COR-L47 (cell line): ENCODE measurements around the gene MYORG.

Source experiments
- DNase-seq: peaks from one replicate; lab custom pipeline; 2025; lab: John Stamatoyannopoulos, UW

The MYORG gene

DNA sequence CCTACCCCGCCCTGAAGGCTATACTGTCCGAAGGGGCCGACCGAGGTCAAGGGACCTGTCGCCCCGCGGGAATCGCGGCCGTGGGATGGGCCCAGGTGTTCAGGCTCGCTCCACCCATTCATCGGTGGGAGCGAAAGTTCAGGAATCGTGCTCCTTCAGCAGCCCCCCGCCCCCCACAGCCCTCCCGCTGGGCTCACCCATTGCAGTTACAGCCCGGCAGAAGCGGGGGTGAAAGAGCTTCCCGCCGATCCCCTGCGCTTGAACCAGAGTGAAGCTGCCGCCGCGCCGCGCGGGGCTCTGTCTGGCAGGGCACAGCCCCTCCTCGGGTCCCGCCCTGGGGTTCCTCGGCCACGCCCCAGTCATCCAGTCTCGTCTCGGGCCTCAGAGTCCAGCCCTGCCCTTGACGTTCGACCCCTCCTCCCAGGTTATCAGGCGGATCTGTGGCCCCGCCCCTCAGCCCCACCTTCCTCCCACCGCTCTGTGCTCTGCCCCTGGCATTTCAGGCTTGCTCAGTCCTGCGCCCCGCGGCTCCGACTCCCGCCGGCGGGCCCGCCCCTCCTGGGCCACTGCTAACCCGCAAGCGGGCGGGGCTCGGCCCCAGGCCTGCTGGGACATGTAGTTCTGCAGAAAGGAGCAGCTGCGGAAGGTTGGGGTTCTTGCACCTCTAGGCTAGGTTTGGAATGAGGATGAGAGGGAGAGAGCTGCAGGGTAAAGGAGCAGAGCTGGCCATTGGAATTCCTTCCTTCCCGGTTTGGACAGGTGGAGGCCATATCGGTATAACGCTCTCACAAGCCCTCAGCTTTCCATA is at the start of gene MYORG:
TSS of gene MYORG (minus strand) at position 303 of the 808 bp plus-strand sequence. CDS start 3,955 bp downstream, outside the sequence.
- peak; percentile 80 for DNase-seq

DNA sequence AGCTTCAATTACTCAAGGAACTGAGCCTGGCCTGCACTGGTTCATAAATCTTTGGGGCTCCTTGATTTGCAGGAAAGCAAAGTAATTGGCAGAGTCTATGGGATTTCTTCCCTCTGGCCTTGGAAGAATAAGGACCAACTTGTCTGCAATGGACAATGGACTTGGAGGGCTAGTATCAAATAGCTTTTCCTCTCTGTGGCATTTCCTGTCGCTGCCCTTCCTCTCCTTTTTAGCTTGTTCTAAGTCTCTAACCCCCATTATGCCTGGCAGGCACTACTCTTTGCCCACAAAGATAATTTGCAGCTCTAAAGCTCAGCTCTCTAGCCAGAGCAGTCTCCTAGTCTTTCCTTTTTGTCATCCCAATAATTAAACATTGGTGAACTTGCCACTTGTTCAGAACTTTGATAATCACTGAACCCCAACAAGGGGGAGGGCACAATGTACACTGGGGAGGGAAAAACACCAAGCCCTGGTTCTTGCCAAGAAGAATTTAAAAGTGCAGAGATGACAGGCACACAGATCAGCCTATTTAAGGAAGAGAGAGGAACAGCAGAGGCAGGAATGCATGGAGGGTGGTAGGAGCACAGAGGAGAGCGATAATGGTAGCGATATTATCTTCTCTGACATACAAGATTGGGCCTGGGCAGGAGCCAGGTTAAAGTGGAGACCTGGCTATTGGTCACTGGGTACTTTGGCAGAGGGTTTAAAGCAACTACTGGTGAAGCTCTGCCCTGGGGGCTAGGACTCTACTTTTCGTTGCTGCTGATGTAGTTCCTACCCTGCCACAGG is 43.2 kb upstream of the MYORG start:
- DNase-seq: no peak

DNA sequence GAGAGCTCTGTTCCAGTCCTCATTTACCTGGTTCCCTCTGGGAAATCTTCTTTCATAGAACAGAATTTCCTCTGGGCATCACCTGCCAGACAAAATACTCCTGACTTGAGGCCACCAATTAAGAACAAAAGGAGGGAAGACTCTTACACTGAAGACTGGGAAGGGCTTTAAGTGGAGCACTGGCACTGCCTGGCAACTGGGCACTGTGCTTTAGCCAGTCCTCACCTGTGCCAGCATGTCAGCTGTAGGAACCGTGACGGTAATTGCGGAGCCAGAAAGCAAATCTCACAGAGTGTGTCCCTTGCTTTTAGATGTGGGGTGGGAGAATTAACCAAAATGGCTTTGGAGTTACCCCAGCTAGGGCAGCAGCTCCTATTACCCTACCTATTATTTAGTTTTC is 41.0 kb upstream of the MYORG start:
- peak; percentile 79 for DNase-seq

DNA sequence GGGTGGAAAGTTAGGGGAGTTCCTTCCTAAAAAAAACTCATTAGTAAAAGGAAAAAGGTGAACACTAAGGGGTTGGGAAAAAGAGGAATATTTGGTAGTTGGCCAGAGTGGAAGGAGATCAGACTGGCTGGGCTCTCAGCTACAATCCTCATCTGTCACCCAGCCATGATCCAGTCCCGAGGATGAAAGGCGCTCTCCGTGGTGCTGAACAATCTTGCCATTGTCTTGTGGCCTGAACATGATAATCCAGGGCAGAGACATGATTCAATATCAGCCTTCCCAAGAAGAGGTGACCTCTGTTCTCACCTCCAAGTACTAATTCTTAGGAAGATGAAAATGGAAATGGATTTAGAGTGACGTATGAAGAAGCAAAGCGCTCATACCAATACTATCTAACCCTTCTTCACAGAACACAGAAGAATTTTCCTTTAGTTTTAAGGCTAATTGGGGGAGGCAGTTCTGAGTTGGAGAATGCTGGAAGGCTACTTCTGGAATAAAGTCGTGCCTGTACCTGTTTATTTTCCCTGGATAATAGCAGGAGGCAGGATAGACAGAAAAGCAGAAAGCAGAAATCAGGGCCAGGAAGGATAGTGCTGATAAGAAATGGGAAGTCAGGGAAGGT is 36.6 kb upstream of the MYORG start:
- DNase-seq: no peak

DNA sequence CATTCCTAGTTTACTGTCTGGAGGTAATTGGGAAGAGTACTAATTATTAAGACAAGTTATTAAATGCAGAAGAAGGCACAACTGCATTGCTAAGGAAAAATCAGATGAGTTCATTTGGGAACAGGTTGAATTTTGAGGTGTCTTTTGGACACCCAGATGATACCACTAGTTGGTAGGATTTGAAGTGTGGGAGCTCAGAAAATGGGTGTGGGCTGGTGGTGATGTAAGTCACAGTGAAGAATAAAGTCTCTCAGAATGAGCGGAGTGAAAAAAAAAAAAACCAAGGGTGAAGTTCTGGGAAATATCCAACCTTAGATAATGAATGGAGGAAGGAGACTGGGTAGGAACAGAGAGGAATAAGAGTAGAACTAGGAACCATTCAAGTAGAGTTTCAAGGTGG is 35.6 kb upstream of the MYORG start:
- DNase-seq: no peak

DNA sequence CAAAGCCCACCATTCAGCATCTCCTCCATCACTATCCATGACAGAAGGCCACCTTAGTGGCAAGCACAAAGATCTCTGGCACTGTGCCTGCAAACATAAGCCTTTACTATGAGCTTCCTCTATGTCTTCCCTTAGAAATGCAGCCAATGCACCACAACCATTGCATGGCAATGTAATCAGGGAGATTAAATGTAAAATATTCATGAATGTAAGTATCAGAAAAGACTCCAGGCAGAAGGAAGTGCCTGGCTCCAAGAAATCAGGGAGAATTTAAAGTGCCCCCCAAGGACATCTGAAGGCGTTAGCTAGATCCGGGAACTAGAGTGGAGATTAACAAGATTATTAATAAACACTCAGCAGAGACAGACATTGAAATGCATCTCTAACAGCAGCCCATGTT is 32.5 kb upstream of the MYORG start:
- DNase-seq: no peak

DNA sequence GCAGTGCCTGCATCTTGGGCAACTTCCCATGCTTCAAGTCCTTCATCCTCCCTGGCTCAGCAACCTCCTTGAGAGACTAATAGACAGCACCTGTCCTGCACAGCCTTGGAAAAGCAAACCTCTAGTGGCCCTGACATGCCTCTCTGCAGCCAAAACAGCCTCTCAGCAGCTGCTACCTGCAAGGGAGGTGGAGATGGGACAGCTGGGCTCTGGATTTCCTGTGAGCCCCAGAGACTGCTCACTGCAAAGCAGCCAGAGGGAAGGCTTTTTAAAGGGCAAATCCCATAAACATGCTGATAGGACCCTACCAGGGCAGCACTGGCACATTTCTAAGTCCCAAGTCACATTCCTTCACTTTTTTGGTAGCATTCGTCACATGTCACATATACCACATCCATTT is 31.5 kb upstream of the MYORG start:
- DNase-seq: no peak

DNA sequence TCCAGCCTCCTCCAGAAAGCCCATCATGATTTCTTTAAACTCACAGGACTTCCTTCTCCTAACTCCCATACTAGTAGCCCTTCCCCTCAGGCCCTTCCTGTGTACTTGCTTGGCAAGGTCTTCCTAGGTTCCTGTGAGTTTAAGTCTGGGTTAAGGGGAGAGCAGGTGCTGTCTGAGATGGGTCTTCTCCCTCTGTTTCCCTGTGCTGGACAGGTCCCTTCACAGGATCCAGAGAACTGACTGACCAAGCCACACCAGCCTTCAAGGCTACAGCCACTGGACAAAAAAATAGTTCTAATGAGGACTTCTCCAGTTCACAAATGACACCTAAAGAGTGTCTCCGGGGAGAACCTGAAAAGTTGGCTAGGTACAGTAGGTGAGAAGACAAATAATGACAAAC is 29.5 kb upstream of the MYORG start:
- DNase-seq: no peak

DNA sequence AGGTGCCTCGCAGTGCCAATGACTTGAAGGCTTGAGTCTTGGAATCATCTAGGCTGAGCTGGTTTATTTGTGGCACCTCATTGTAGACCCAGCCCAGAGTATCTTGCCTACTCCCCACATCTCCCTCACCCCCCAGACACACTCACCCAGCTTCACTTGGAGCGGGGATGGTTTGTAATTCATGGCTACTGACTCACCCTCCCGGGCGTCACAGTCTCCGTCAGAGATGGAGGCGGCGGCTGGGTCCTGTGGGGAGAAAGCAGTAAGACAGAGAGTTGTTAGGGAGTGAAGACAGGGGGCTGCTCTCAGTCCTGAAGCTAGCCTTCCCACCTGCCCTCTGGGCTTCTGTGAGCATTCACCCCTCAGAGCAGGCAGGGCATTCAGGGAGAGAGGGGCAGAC is 29.0 kb upstream of the MYORG start:
- no peak for DNase-seq

DNA sequence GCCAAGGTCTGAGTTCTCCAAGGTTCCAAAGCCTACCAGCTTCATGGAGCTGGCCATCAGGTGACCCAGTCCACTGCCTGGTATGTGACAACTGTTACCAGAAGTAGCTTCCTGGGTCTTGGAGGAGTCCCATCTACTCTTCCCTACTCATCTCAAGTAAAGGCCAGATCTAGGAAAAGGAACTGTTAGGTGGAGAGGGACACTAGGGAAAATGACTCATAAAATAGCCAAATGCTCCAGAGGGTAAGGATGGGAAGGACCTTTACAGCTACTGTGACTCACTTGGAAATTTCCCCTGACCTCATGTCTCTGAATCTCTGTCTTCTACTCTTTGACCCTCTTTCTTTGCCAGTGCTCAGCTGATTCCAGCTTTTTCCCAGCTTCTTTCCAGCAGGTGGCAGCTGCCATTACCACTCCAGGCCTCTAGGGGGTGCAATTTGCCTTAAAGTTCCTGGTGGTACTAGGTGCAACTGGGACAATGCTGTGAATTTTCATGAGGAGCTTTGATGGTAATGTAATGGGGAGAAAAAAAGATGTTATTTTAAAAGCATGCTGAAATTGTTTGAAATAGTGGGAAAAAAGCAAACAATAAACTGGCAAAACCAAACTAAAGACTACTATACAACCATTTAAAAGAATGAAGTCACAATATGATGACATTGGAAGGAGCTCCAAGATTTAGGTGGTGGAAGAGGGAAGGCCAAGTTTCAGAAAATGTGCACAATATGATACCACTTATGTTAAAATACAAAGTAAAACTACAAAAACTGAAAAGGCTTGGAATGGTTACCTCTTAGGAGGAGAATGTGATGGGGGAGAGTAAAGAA is 27.1 kb upstream of the MYORG start:
- peak; percentile 9 for DNase-seq

DNA sequence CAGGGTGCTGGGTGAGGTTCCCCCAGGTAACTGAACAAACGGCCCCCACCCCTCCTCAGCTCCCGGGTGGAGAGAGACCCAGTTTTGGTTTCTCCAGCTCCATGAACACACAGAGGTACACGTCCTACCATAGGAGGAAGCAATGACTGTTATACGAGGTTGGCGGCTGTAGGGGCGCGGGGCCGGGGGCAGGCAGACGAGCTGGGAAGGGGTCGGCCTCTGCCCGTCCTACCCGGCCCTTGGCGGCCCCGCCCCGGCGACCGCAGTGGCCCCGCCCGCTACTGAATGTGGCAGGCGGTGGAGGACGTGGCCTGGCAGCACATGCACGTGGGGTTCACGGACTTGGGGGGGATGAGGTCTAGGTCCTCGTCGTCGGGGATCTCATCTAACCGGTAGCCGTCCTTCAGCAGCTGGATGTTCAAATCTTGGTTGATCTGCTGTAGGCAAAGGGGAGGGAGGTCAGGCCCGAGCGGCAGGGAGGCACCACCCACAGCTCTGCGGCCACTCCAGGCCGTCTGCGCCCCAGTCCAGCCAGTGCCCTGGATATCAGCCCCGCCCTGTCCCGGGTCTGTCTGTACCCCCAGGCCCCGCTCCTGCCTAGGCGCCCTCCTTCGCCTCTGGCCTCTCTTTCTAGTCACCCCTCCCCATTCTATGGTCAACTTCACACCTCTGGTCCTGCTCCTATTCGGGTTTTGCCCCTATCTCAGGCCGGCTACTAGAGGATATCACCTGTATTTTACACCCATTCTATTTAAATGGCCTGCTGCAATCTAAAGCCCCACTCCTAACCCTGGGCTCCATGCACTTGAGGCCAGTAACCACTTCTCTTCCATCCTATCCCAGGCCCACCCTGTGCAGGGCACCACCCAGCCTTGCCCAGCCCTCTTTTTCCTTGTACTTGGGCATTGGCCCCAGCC is 24.2 kb upstream of the MYORG start:
- DNase-seq: no peak

DNA sequence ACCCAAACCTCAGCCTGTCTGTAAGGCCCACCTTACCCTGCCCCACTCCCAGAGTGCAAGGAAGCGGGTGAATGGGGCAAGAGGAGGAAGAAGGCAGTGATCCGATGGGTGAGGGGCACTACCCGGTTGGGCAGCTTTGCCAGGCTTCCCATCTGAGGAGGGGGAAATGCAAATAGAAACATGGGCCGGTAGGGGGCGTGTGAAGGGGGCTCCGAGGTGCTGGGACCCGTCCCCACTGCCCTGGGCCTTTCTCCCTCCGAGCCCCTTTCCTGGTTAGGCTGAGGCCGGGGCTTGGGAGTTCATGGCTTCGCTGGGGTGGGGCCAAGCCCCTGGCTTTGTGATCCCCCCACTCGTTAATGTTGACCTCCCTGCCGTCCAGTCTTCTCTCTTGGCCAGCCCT is 23.6 kb upstream of the MYORG start:
- no peak for DNase-seq

DNA sequence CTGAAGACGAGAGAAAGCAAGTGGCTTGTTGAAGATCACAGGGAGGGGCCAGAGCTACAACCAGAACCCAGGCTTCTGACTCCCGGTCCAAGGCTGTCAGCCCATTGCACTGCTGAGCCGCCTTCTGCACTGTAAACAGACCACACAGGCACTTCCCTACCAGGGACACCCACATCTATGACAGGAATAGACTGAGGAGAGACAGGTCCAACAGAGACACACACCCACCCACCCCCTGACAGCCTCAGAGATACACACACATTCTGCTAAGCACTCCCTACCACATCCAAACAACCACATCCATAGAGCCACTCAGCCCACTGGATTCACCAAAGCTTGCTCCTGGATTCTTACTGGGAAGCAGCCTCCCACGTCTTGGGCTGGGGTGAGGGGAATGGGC is 23.0 kb upstream of the MYORG start:
- DNase-seq: no peak

DNA sequence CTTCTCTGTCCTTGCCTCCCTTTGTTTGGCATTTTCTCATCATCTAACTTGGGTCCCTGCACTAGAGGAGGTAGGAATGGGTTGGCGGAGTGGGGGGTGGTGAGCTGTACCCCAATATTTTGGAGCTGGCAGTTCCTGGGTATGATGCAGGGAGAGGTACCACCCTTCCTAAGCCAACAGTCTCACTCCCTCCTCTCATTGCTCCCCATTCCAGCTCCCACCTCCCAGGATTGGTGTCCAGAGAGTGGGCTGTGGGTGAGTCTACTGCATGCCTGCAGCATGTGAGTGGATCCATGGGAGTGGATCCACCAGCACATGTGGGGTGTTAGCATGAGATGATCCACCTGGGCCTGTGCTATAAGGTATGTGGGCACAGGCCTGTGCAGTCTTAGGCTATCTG is 22.2 kb upstream of the MYORG start:
- DNase-seq: no peak

DNA sequence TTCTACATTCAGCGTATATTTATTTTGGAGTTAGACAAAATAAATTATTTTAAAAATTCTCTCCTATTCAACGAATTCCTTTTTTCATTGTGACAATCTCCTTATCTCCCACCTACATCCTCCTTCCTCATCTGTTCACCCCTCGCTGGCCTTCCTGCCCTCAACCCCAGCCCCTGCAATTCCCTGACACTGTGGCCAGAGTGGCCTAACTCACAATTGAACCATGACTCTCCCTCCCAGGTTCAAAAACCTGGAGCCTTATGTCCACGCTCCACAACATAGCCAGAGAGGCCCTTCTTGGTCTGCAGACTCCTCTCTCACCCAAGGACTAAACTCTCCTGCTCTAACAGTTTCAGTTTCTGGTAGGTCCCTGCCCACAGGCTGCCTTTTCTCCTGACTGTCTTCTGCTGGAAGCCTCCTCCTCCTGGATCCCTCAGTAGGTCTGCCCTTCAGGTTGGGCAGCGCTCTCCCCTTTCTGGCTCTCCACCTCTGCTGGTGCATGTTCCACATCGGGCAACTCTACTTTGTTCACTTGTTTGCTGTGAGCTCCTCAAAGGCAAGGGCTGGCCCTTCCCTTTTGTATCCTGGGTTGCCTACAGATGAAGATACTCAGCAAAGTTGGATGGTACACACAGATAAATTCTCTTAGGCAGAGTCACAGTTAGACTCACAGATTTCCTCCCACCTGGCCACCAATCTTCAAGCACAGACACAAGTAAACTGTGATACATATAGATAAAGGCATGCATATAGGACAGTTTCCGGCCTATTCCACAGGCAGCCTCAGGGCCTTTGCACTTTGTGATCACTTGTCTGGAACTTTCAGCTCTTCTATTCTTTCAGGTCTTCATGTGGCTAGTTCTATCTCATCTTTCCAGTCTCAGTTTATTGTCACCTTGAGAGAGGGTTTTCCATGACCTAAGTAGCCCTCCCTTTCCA is 19.8 kb upstream of the MYORG start:
- no peak for DNase-seq

DNA sequence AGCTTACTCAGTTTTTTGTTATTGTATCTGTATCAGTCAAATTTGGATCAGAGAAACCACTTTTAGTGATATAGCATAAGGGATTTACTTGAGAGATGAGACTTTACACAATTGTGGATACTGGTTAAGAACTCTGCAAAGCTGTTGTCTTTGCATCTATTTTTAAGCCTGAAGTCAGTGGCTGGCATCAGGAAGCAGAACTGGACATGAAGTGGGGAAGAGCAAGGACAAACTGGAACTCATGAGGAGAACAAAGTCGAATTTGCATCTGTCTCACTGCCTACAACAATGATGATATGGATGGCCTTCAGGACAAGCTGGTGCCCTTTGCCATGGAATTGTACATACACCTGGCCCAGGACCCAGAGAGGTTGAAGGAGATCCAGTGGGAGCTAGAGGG is 15.8 kb upstream of the MYORG start:
- DNase-seq: no peak

DNA sequence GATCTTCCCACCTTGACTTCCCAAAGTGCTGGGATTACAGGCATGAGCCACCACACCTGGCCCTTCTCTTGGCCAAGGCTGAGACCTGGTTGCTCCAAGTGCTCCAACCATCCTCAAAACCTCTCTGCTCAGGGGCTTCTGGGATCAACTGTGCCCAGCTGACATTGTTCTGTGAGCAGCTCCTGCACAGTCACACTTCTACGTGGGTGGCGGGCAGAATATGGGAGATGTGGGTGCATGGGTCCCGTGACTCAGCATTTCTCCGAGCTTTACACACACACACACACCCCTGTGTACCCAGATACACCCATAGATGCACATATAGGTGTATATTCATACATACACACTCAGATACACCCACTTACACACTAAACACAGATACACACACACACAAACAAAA is 10.5 kb upstream of the MYORG start:
- DNase-seq: no peak

DNA sequence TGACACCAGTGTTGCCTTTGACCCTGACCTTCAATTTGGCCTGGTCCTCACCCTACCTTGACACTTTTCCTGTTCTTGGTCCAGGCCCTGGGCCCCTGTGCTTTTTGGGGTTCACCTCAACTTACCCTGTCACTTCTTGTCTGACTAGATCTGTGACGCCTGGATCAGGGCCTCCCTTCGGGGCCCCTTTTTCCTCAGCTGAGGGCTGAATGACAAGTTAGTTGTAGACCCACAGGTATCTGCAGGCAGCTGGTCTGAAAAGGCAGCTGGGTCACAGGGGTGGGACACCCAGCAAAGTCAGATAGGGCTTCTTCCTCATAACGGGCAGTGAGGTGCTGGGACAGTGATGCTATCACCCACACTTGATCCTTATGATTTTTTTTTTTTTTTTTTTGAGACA is 10.0 kb upstream of the MYORG start:
- DNase-seq: no peak

DNA sequence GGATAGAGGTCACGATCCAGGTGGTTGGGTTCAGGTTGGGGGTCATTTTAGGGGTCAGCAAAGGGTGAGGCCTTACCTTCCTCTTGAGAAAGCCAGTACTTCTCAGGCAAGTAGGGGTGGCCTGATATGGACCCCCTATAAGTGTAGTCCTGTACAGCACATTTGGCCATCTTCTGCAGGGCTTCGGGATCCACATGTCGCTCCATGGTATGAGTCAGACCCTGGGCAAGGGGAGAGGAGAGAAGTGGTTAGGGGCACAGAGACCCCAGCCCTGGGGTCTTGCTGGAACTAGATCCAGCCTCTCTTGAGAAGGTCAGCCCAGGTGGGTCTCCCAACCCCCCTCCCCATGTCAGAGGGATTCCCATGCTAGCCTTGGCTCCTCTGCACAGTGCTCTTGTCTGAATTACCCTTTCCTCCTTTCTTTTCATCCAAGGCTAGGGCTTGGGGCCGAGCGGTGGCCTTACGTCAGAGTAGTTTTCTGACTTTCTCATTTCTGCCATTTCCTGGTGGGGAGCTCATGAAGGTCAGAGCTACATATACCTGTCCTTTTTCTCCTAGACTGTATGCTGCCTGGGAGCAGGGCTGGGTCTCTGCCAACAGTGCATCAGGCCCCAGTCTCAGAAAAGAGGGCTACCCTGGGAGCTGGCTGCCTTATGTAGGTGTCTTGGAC is 9.0 kb upstream of the MYORG start:
- DNase-seq: no peak
